Fibroblast of lung (primary cell): ENCODE measurements around the gene CBX8. TPM values are rescaled to one million over a fixed set of nuclear protein-coding genes. Genes with fewer than 3 reads are reported as not detected.

Experiments used
- DNase-seq, 2 donors: peaks; one replicate each; pipeline versions ENCODE4 v3.0.0 to v3.0.0-alpha.2; 2010; ENCODE audit warnings: low read depth in 2 of 2
- H2AFZ ChIP-seq: 2 replicates; pipeline ENCODE4 v1.5.1; 2012; ENCODE audit warnings: low read length, control low read depth, inconsistent platforms
- H3K27ac ChIP-seq: 2 replicates; pipeline ENCODE4 v1.5.1; 2011; ENCODE audit warnings: low read length, control low read depth; ENCODE audit not compliant: insufficient read depth
- H3K27me3 ChIP-seq: 2 replicates; pipeline ENCODE4 v1.5.1; 2011; ENCODE audit warnings: mild to moderate bottlenecking, low read length; ENCODE audit not compliant: control insufficient read depth, insufficient read depth
- H3K36me3 ChIP-seq: 2 replicates; pipeline ENCODE4 v1.5.1; 2011; ENCODE audit warnings: low read length; ENCODE audit not compliant: control insufficient read depth, insufficient read depth
- H3K4me1 ChIP-seq: 2 replicates; pipeline ENCODE4 v1.5.1; 2011; ENCODE audit warnings: low read length; ENCODE audit not compliant: control insufficient read depth, insufficient read depth; ENCODE audit errors: extremely low read depth
- H3K4me2 ChIP-seq: 2 replicates; pipeline ENCODE4 v1.5.1; 2011; ENCODE audit warnings: low read length, control low read depth; ENCODE audit not compliant: insufficient read depth; ENCODE audit errors: extremely low read depth
- H3K4me3 ChIP-seq, 4 experiments: fragments of 200-600 bp in 1 of 4; sonication (generic) in 1 of 4; replicated peaks in 1 of 4; 2 replicates each; pipeline ENCODE4 v1.5.1; 2011 to 2016; ENCODE audit warnings: low read length in 4 of 4, low read depth in 3 of 4, mild to moderate bottlenecking in 3 of 4, control low read depth in 2 of 4, inconsistent platforms in 1 of 4, mixed read lengths in 1 of 4; ENCODE audit not compliant: insufficient read depth in 1 of 4; ENCODE audit errors: control extremely low read depth in 1 of 4
- H3K79me2 ChIP-seq: 2 replicates; pipeline ENCODE4 v1.5.1; 2012; ENCODE audit warnings: mild to moderate bottlenecking, low read length, inconsistent platforms; ENCODE audit not compliant: control insufficient read depth, insufficient read depth
- H3K9ac ChIP-seq: 2 replicates; pipeline ENCODE4 v1.5.1; 2011; ENCODE audit warnings: mild to moderate bottlenecking, low read length, control low read depth; ENCODE audit not compliant: insufficient read depth
- H3K9me3 ChIP-seq: 2 replicates; pipeline ENCODE4 v1.5.1; 2012; ENCODE audit warnings: low read depth, low read length; ENCODE audit not compliant: control insufficient read depth, insufficient read depth
- H4K20me1 ChIP-seq: 2 replicates; pipeline ENCODE4 v1.5.1; 2011; ENCODE audit warnings: low read length; ENCODE audit not compliant: control insufficient read depth, insufficient read depth; ENCODE audit errors: extremely low read depth
- CTCF ChIP-seq, 2 donors: IDR thresholded peaks in 1 of 2; conservative IDR thresholded peaks in 1 of 2; 1 replicate in 1 of 2; 2 replicates in 1 of 2; pipeline ENCODE4 v1.5.1; 2011 to 2012; ENCODE audit warnings: low read length in 2 of 2, control low read depth in 1 of 2, inconsistent platforms in 1 of 2, low read depth in 1 of 2, mild to moderate bottlenecking in 1 of 2
- EZH2 ChIP-seq: IDR thresholded peaks from 2 replicates; pipeline ENCODE4 v1.5.1; 2012; ENCODE audit warnings: low read length, control low read depth, mild to moderate bottlenecking; ENCODE audit errors: missing control alignments
- polyA minus RNA-seq: library from RNA; depleted of rRNA, polyadenylated mRNA; stranded (reverse); fragments of >200 nt; gene quantifications from 2 replicates; pipeline ENCODE4 v1.2.3, GENCODE V29; 2011; ENCODE audit warnings: low replicate concordance
- polyA plus RNA-seq, 2 donors: library from polyadenylated mRNA; depleted of rRNA in 1 of 2; stranded (reverse) in 1 of 2; unstranded in 1 of 2; fragments of >200 nt; gene quantifications; 2 replicates each; pipeline ENCODE4 v1.2.1, GENCODE V29; 2011 to 2012; ENCODE audit warnings: missing spikeins in 1 of 2
- total RNA-seq: library from RNA; depleted of rRNA; stranded (reverse); fragments of >200 nt; gene quantifications from 2 replicates; pipeline ENCODE4 v1.2.1, GENCODE V29; 2014

Gene CBX8
- total RNA-seq (3.3 and 4.0 TPM in 2 replicates), polyA plus RNA-seq (0.19 and 0.41 TPM in 2 replicates), polyA minus RNA-seq (1.5 and 6.8 TPM in 2 replicates)
- polyA plus RNA-seq (2012), result 4.9 and 5.2 TPM in 2 replicates

- H3K9ac ChIP-seq, result peak within 1 kb of the TSS; percentile 91
- peak within 1 kb of the TSS; percentile 86 for H3K27ac ChIP-seq
- peak within 1 kb of the TSS; percentile 76 for H2AFZ ChIP-seq
- no peaks in the 10 kb centered on the region for H4K20me1 ChIP-seq
- peaks cover 6% of the 10 kb centered on the region for H3K36me3 ChIP-seq
- peak within 1 kb of the TSS; percentile 98 for H3K4me2 ChIP-seq
- H3K4me1 ChIP-seq, result peaks cover 13% of the 10 kb centered on the region
- H3K9me3 ChIP-seq, result no peaks in the 10 kb centered on the region
- H3K27me3 ChIP-seq, result peaks cover 46% of the 10 kb centered on the region
- no peaks in the 10 kb centered on the region for H3K79me2 ChIP-seq
- TF ChIP-seq CTCF (conservative IDR thresholded peaks at IDR 0.05 in 1 of 2, IDR thresholded peaks at IDR 0.05 in 1 of 2; ENCODE audit: low read depth in 1 of 2, low read length in 2 of 2) (no peak), EZH2 (no peak)
- H3K4me3 ChIP-seq, result peak within 1 kb of the TSS; percentile 62 to 73 (median 71)
- DNase-seq, result peak; percentile 98 to 99
Measured at GRCh38 chr17:79796763-79797491, at the start of gene CBX8. Gene CBX8, minus strand, starts transcription at chr17:79797077. Its CDS starts 79 bp downstream, at chr17:79796998.

GRCh38 chr17:79845601-79845949 lies 48.7 kb upstream of the CBX8 start:
- Histone ChIP-seq H3K9me3 (no peaks in the 10 kb centered on the region), H3K79me2 (no peaks in the 10 kb centered on the region), H3K9ac (no peak overlapping the region), H2AFZ (no peak overlapping the region), H4K20me1 (no peaks in the 10 kb centered on the region), H3K4me3 (no peak overlapping the region), H3K4me2 (no peak overlapping the region), H3K36me3 (no peaks in the 10 kb centered on the region), H3K27me3 (peaks cover 34% of the 10 kb centered on the region), H3K27ac (no peak overlapping the region), H3K4me1 (peaks cover 4% of the 10 kb centered on the region)
- TF ChIP-seq CTCF (conservative IDR thresholded peaks at IDR 0.05 in 1 of 2, IDR thresholded peaks at IDR 0.05 in 1 of 2; ENCODE audit: low read depth in 1 of 2, low read length in 2 of 2) (no peak), EZH2 (no peak)
- no peak for DNase-seq

GRCh38 chr17:79844869-79845600 lies 48.2 kb upstream of the CBX8 start:
- no peak overlapping the region for H3K4me3 ChIP-seq
- DNase-seq, result no peak
- peaks cover 4% of the 10 kb centered on the region for H3K4me1 ChIP-seq
- H3K9me3 ChIP-seq, result no peaks in the 10 kb centered on the region
- H3K79me2 ChIP-seq, result no peaks in the 10 kb centered on the region
- no peak overlapping the region for H2AFZ ChIP-seq
- TF ChIP-seq EZH2 (no peak), CTCF (conservative IDR thresholded peaks at IDR 0.05 in 1 of 2, IDR thresholded peaks at IDR 0.05 in 1 of 2; ENCODE audit: low read depth in 1 of 2, low read length in 2 of 2) (peak; percentile 52 to 55)
- H3K36me3 ChIP-seq, result no peaks in the 10 kb centered on the region
- no peak overlapping the region for H3K9ac ChIP-seq
- H3K27ac ChIP-seq, result no peak overlapping the region
- no peak overlapping the region for H3K4me2 ChIP-seq
- H3K27me3 ChIP-seq, result peaks cover 38% of the 10 kb centered on the region
- H4K20me1 ChIP-seq, result no peaks in the 10 kb centered on the region
